Vagina (tissue), 2 donors: Measurements from ENCODE around the gene RPL36A. TPM values are rescaled to one million over a fixed set of nuclear protein-coding genes. Genes with fewer than 3 reads are reported as not detected.
A peak's percentile ranks its signal among the peaks of the same experiment; 100 is the strongest.

ENCODE experiments used
- DNase-seq, 2 donors: peaks; one replicate each; pipeline ENCODE4 v3.0.0-alpha.2; 2017; ENCODE audit errors: extremely low spot score in 2 of 2
- H3K27ac ChIP-seq: fragments of 200-600 bp; sonication (generic); one replicate; pipeline ENCODE4 v1.5.1; 2019
- H3K27me3 ChIP-seq: fragments of 200-600 bp; sonication (generic); one replicate; pipeline ENCODE4 v1.5.1; 2019
- H3K36me3 ChIP-seq, 2 donors: fragments of 200-600 bp; sonication (generic); one replicate each; pipeline ENCODE4 v1.5.1; 2017 to 2019
- H3K4me1 ChIP-seq: fragments of 200-600 bp; sonication (generic); one replicate; pipeline ENCODE4 v1.5.1; 2019
- H3K4me3 ChIP-seq, 2 donors: fragments of 200-600 bp; sonication (generic); 1 replicate in 1 of 2; 2 replicates in 1 of 2; pipeline ENCODE4 v1.5.1; 2016 to 2019
- H3K9me3 ChIP-seq: fragments of 200-600 bp; sonication (generic); one replicate; pipeline ENCODE4 v1.5.1; 2019
- CTCF ChIP-seq, 3 experiments: fragments of 450-650 bp in 2 of 3; fragments of 200-600 bp in 1 of 3; sonication (generic) in 1 of 3; IDR thresholded peaks; one replicate each; pipeline ENCODE4 v1.5.1; 2017 to 2019; ENCODE audit warnings: antibody characterized with exemption in 3 of 3, mild to moderate bottlenecking in 2 of 3, moderate library complexity in 2 of 3
- POLR2A ChIP-seq, 2 donors: fragments of 450-650 bp; IDR thresholded peaks; one replicate each; pipeline ENCODE4 v1.6.1; 2017; ENCODE audit warnings: antibody characterized with exemption in 2 of 2, mild to moderate bottlenecking in 2 of 2, moderate library complexity in 2 of 2
- POLR2AphosphoS5 ChIP-seq, 2 donors: sonication (generic); formaldehyde crosslinking; IDR thresholded peaks; one replicate each; pipeline ENCODE4 v1.9.0; 2017; ENCODE audit warnings: antibody characterized with exemption in 2 of 2, mild to moderate bottlenecking in 2 of 2, low read depth in 1 of 2; ENCODE audit not compliant: insufficient read depth in 1 of 2
- intact Hi-C: fragments of 100-400 bp; cut with DNase I; formaldehyde crosslinking; loops from one replicate; pipeline ENCODE4 v1.15.1; 2023
- total RNA-seq: library from RNA; depleted of rRNA; stranded (reverse); fragments of >200 nt; gene quantifications from one replicate; pipeline ENCODE4 v1.2.3, GENCODE V29; 2016

Gene RPL36A
- total RNA-seq, 1 donor from 2014 or later, result 514 TPM

DNA sequence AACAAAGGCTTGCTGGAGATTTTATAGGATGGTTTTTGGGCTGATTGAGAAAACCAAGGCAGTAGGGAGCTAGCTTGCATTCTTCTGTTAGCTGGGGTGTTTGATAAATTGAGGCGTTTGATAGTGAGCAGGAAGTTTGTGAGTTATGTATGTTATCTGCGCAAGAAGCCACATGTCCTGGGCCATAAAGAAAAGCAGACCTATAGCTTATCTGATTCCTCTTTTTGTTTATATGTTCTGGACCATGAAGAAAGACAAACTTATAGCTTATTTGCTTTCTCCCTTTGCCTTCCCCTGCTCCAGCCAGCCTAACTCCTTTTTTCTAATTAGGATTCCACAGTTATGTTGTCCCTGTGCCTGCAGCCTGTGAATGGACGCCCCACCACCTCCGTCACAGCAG is 26.4 kb downstream of the RPL36A start:
- no peaks in the 10 kb centered on the region for H3K9me3 ChIP-seq
- no peak for TF ChIP-seq POLR2AphosphoS5 (IDR thresholded peaks at IDR 0.05; ENCODE audit: insufficient read depth in 1 of 2, low read depth in 1 of 2)
- no peaks in the 10 kb centered on the region for H3K36me3 ChIP-seq
- no peaks in the 10 kb centered on the region for H3K27me3 ChIP-seq
- H3K4me3 ChIP-seq, result peak overlapping the region in 1 of 2 donors; percentile 42
- intact Hi-C loops, result loop anchor here (10.0 kb wide), 1 partner anchor 138 kb away; the partner anchor contains the start of gene ARMCX1
- peaks cover 15% of the 10 kb centered on the region for H3K4me1 ChIP-seq
- no peak for DNase-seq
- peak overlapping the region; percentile 92 for H3K27ac ChIP-seq

DNA sequence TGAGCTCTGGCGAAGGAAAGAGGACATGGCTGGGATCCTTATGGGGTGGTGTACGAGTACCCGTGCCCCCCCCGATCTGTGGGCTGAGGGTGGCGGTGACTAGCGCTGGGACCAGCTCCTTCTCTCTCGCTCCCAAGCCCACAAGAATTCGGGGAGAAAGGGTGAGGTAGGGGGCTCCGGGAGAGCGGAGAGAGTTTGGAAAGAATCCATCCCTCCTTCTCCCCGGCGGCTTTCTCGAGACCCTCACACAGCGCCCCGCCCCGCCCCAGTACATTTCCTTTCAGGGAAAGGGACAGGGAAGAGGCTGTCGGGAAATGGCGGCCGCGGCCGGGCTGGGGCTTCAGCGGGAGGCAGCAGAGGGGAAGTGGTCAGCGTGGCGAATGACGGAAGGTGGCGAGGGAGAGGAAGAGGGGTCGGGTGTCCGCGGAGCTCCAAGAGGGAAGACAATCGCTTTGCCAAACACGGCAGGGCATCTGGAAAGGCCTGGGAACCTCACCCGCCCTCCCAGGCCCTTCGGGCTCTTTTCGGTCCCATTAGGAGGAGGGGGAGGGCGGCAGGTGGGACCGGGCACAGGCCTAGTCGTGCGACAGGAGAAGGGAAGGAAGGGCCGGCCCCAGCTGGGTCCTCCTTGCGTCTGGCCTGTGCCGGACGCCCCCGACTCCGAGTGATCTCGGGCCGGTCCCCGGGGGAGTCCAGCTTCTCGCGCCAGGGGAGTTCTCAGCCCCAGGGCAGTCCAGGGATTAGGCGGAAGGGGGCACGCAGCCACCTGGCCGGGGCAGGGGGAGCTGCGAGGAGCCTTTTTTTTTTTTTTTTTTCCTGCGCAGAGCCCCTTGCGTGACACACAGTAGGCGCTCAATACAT is 27.4 kb downstream of the RPL36A start:
- DNase-seq, result no peak
- Histone ChIP-seq H3K4me1 (peaks cover 15% of the 10 kb centered on the region), H3K4me3 (peak overlapping the region; percentile 42 to 58), H3K9me3 (no peaks in the 10 kb centered on the region), H3K36me3 (no peaks in the 10 kb centered on the region), H3K27ac (peak overlapping the region; percentile 92), H3K27me3 (no peaks in the 10 kb centered on the region)
- TF ChIP-seq POLR2AphosphoS5 (IDR thresholded peaks at IDR 0.05; ENCODE audit: insufficient read depth in 1 of 2, low read depth in 1 of 2) (peak; percentile 33 to 63), POLR2A (IDR thresholded peaks at IDR 0.05) (peak in 1 of 2 donors; percentile 9), CTCF (IDR thresholded peaks at IDR 0.05) (no peak)
- intact Hi-C loops, result loop anchor here (10.0 kb wide), 1 partner anchor 137 kb away; the partner anchor contains the start of gene ARMCX1

DNA sequence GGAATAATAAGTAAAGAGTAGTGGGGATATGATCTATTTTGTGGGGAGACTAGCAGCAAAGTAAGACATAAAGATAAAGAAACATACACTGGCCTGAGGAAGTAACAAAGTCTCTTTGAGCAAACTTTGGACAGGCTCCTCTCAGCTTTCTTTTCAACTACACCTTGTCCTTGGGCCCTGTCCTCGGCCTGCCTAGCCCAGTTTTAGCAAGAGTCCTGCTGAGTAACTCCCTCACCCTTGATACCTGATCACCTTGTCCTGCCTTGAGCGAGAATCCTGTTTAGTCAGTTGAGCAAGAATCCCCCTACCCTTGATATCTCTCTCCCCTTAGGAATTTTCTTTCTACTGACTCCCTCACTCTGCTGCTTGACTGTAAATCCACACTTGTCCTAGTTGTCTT is 28.7 kb downstream of the RPL36A start:
- Histone ChIP-seq H3K36me3 (no peaks in the 10 kb centered on the region), H3K27me3 (no peaks in the 10 kb centered on the region), H3K4me3 (no peak overlapping the region), H3K27ac (peak overlapping the region; percentile 92), H3K9me3 (no peaks in the 10 kb centered on the region), H3K4me1 (peaks cover 15% of the 10 kb centered on the region)
- DNase-seq, result no peak
- intact Hi-C loops, result loop anchor here (10.0 kb wide), 1 partner anchor 135 kb away; the partner anchor contains the start of gene ARMCX1
- TF ChIP-seq POLR2AphosphoS5 (IDR thresholded peaks at IDR 0.05; ENCODE audit: insufficient read depth in 1 of 2, low read depth in 1 of 2) (no peak), CTCF (IDR thresholded peaks at IDR 0.05) (no peak), POLR2A (IDR thresholded peaks at IDR 0.05) (no peak)

DNA sequence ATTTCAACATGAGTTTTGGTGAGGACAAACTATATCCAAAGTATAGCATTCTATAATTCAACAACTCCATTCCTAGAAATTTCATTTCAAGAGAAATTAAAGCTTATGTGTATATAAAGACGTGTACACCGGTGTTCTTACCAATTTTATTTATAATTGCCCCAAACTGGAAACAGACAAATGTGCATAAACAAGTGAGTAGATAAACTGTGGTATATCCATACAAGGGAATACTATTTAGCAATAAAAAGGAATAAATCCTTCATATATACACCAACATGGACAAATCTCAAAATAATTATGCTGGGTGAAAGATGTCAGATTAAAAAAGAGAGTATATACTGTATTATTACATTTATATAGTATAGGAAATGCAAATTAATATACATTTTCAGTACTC is 37.1 kb downstream of the RPL36A start:
- intact Hi-C loops, result no loop called here
- no peak for TF ChIP-seq POLR2A (IDR thresholded peaks at IDR 0.05)
- no peak for TF ChIP-seq POLR2AphosphoS5 (IDR thresholded peaks at IDR 0.05; ENCODE audit: insufficient read depth in 1 of 2, low read depth in 1 of 2)
- TF ChIP-seq CTCF (IDR thresholded peaks at IDR 0.05), result no peak
- Histone ChIP-seq H3K36me3 (peaks cover 0 to 10% of the 10 kb centered on the region in 2 donors), H3K4me3 (no peak overlapping the region), H3K4me1 (no peaks in the 10 kb centered on the region), H3K27ac (no peak overlapping the region), H3K9me3 (no peaks in the 10 kb centered on the region), H3K27me3 (no peaks in the 10 kb centered on the region)
- DNase-seq, result no peak

DNA sequence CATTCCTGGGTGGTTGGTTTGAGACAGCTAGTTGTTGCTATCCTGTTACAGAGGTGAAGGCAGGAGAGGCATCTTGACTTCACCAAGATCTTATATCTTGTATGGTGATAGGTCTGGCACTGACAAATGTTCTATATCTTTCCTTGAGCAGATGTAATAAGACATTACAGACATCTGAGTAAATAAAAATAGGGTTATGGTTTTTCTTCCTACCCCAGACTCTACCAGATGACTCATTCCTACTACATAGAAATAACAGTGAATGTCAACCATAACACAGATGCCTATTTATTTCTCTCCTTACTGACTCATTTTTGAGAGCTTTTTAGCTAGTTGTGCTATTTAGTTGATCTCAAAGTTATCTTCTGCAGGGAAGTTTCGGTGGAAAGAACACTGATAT is 39.1 kb downstream of the RPL36A start:
- no peaks in the 10 kb centered on the region for H3K4me1 ChIP-seq
- no peak for TF ChIP-seq POLR2A (IDR thresholded peaks at IDR 0.05)
- TF ChIP-seq CTCF (IDR thresholded peaks at IDR 0.05), result no peak
- no peak for TF ChIP-seq POLR2AphosphoS5 (IDR thresholded peaks at IDR 0.05; ENCODE audit: insufficient read depth in 1 of 2, low read depth in 1 of 2)
- intact Hi-C loops, result no loop called here
- no peak overlapping the region for H3K27ac ChIP-seq
- no peak for DNase-seq
- no peak overlapping the region for H3K4me3 ChIP-seq
- H3K27me3 ChIP-seq, result no peaks in the 10 kb centered on the region
- H3K36me3 ChIP-seq, result peaks cover 0 to 10% of the 10 kb centered on the region in 2 donors
- H3K9me3 ChIP-seq, result no peaks in the 10 kb centered on the region
